ENCODE results near the gene GABARAP.

GRCh38 chr17:7204828-7205461, 37.3 kb downstream of the GABARAP start:
- TF ChIP-seq CTCF (IDR thresholded peaks at IDR 0.05) (no peak), POLR2A (IDR thresholded peaks at IDR 0.05) (peak in 1 of 3 donors; percentile 12)
